ENCODE measurements around the gene PRSS36.

GRCh38 chr16:31094088-31094423 lies 55.8 kb downstream of the PRSS36 start:
- TF ChIP-seq, protein P1, sequence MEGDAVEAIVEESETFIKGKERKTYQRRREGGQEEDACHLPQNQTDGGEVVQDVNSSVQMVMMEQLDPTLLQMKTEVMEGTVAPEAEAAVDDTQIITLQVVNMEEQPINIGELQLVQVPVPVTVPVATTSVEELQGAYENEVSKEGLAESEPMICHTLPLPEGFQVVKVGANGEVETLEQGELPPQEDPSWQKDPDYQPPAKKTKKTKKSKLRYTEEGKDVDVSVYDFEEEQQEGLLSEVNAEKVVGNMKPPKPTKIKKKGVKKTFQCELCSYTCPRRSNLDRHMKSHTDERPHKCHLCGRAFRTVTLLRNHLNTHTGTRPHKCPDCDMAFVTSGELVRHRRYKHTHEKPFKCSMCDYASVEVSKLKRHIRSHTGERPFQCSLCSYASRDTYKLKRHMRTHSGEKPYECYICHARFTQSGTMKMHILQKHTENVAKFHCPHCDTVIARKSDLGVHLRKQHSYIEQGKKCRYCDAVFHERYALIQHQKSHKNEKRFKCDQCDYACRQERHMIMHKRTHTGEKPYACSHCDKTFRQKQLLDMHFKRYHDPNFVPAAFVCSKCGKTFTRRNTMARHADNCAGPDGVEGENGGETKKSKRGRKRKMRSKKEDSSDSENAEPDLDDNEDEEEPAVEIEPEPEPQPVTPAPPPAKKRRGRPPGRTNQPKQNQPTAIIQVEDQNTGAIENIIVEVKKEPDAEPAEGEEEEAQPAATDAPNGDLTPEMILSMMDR (IDR thresholded peaks at IDR 0.05; ENCODE audit: borderline replicate concordance, extremely low read depth, low read length, poor library complexity, severe bottlenecking), result no peak
- TF ChIP-seq EZH2 (IDR thresholded peaks at IDR 0.05; ENCODE audit: borderline replicate concordance, low read depth, low read length, severe bottlenecking), result no peak

All from DND-41 (cell line).